ENCODE results near the gene HES1. TPM values are rescaled to one million over a fixed set of nuclear protein-coding genes. Genes with fewer than 3 reads are reported as not detected.
A peak's percentile ranks its signal among the peaks of the same experiment; 100 is the strongest.

Gene HES1
- total and polyA plus RNA-seq, 9 of the 15 experiments (the other 6 are each of a cell fraction or from before 2014, with no cell fraction given): 3.4 to 37.0 (median 19.3) TPM

DNA sequence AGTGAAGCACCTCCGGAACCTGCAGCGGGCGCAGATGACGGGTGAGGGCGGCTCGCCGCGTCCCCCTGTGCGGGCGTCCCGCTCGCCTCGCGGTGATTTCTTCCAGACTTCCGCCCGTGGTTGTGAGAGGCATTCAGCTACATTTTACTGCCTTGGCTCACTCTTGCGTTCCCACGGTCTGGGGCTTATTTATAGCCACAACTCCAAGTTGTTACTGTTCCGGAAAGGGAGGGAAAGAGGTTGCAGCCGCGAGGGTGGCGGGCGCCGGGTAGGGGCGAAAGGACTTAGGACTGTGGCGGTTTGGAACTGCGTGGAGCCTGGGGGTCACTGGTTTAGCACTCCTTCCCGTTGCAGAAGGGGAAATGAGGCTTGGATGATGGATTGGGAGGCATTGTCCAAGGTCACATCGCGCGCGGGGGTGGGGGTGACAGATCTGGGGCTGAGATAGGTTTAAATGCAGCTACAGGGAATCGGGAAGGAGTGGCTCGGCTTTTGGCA, 1.1 kb downstream of the HES1 start (continued):
- TF ChIP-seq, protein P1, sequence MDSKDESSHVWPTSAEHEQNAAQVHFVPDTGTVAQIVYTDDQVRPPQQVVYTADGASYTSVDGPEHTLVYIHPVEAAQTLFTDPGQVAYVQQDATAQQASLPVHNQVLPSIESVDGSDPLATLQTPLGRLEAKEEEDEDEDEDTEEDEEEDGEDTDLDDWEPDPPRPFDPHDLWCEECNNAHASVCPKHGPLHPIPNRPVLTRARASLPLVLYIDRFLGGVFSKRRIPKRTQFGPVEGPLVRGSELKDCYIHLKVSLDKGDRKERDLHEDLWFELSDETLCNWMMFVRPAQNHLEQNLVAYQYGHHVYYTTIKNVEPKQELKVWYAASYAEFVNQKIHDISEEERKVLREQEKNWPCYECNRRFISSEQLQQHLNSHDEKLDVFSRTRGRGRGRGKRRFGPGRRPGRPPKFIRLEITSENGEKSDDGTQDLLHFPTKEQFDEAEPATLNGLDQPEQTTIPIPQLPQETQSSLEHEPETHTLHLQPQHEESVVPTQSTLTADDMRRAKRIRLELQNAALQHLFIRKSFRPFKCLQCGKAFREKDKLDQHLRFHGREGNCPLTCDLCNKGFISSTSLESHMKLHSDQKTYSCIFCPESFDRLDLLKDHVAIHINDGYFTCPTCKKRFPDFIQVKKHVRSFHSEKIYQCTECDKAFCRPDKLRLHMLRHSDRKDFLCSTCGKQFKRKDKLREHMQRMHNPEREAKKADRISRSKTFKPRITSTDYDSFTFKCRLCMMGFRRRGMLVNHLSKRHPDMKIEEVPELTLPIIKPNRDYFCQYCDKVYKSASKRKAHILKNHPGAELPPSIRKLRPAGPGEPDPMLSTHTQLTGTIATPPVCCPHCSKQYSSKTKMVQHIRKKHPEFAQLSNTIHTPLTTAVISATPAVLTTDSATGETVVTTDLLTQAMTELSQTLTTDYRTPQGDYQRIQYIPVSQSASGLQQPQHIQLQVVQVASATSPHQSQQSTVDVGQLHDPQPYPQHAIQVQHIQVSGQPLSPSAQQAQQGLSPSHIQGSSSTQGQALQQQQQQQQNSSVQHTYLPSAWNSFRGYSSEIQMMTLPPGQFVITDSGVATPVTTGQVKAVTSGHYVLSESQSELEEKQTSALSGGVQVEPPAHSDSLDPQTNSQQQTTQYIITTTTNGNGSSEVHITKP (IDR thresholded peaks at IDR 0.05; ENCODE audit: partially characterized antibody): no peak
- no peak for TF ChIP-seq PATZ1 (CRISPR knock-in tag; IDR thresholded peaks at IDR 0.05; ENCODE audit: borderline replicate concordance)
- no peak for TF ChIP-seq ZNF143 (CRISPR knock-in tag; IDR thresholded peaks at IDR 0.05)
- peak; percentile 20 to 67; a peak in 1 of 4 replicates for TF ChIP-seq MLLT1 (IDR thresholded peaks at IDR 0.05)
- TF ChIP-seq TEAD2 (tag; IDR thresholded peaks at IDR 0.05): no peak
- TF ChIP-seq PHTF2 (CRISPR knock-in tag; IDR thresholded peaks at IDR 0.05): no peak
- TF ChIP-seq MYNN (IDR thresholded peaks at IDR 0.05): 0 out of 2 replicates have a peak, but pooled peaks have one; percentile 23
- no peak for TF ChIP-seq MYNN (CRISPR knock-in tag; IDR thresholded peaks at IDR 0.05)
- TF ChIP-seq SNRNP70 (optimal IDR thresholded peaks at IDR 0.05; ENCODE audit: low read depth, low read length): no peak
- TF ChIP-seq, protein P2, sequence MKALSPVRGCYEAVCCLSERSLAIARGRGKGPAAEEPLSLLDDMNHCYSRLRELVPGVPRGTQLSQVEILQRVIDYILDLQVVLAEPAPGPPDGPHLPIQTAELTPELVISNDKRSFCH (CRISPR knock-in tag; IDR thresholded peaks at IDR 0.05): no peak
- TF ChIP-seq, protein P2 (tag; IDR thresholded peaks at IDR 0.05): no peak
- TF ChIP-seq RCOR1 (IDR thresholded peaks at IDR 0.05; ENCODE audit: borderline replicate concordance in 1 of 2, low read depth in 2 of 2, low read length in 2 of 2): no peak
- no peak for TF ChIP-seq ZNF408 (CRISPR knock-in tag; IDR thresholded peaks at IDR 0.05; ENCODE audit: low read depth)
- no peak for TF ChIP-seq ZNF695 (CRISPR knock-in tag; IDR thresholded peaks at IDR 0.05)
- no peak for TF ChIP-seq ZNF197 (CRISPR knock-in tag; IDR thresholded peaks at IDR 0.05; ENCODE audit: low read depth)
- no peak for TF ChIP-seq ZNF24 (IDR thresholded peaks at IDR 0.05)
- TF ChIP-seq MYC (IDR thresholded peaks at IDR 0.05; ENCODE audit: low read depth, low read length): no peak
- TF ChIP-seq MYC (CRISPR knock-in tag; IDR thresholded peaks at IDR 0.05; ENCODE audit: borderline replicate concordance, low read depth): peak; percentile 81
- no peak for TF ChIP-seq ILK (tag; IDR thresholded peaks at IDR 0.05; ENCODE audit: borderline replicate concordance, low read depth)
- TF ChIP-seq KLF6 (CRISPR knock-in tag; IDR thresholded peaks at IDR 0.05; ENCODE audit: borderline replicate concordance): no peak
- TF ChIP-seq TAF7 (tag; IDR thresholded peaks at IDR 0.05): no peak
- TF ChIP-seq SPI1 (IDR thresholded peaks at IDR 0.05; ENCODE audit: borderline replicate concordance, low read depth, low read length): 0 out of 2 replicates have a peak, but pooled peaks have one; percentile 10
- TF ChIP-seq PTTG1 (tag; IDR thresholded peaks at IDR 0.05; ENCODE audit: low read depth): no peak
